ENCODE measurements around the gene FGFBP2. TPM values are rescaled to one million over a fixed set of nuclear protein-coding genes. Genes with fewer than 3 reads are reported as not detected.
"Not testable (repeated sequence)": the region's sequence is repeated elsewhere in the genome, so short reads cannot be mapped to it uniquely, and the experiment has no call there.

The FGFBP2 gene
- total RNA-seq, 1 experiment from 2014 or later, result 0.10 TPM

GRCh38 chr4:15930314-15930713 is 32.7 kb downstream of the FGFBP2 start:
- DNase-seq (ENCODE audit: low spot score), result no peak

- DNase-seq (ENCODE audit: low spot score), result no peak
Measured at GRCh38 chr4:15929540-15929939, 33.4 kb downstream of the FGFBP2 start.

- no peak for DNase-seq (ENCODE audit: low spot score)
Measured at GRCh38 chr4:15928883-15929282, 34.1 kb downstream of the FGFBP2 start.

GRCh38 chr4:15926486-15926885 is 36.5 kb downstream of the FGFBP2 start:
- DNase-seq (ENCODE audit: low spot score), result no peak

GRCh38 chr4:15925830-15926229 is 37.1 kb downstream of the FGFBP2 start:
- DNase-seq (ENCODE audit: low spot score), result no peak

- no peak for DNase-seq (ENCODE audit: low spot score)
Measured at GRCh38 chr4:15921592-15921932, 41.4 kb downstream of the FGFBP2 start.

GRCh38 chr4:15920723-15921591 is 42.0 kb downstream of the FGFBP2 start:
- DNase-seq (ENCODE audit: low spot score), result peak; percentile 88

GRCh38 chr4:15918484-15919129 is 44.4 kb downstream of the FGFBP2 start:
- DNase-seq (ENCODE audit: low spot score), result no peak

GRCh38 chr4:15917297-15917696 is 45.7 kb downstream of the FGFBP2 start:
- no peak for DNase-seq (ENCODE audit: low spot score)

- not testable (repeated sequence) for DNase-seq (ENCODE audit: low spot score)
Measured at GRCh38 chr4:15916358-15916757, 46.6 kb downstream of the FGFBP2 start.

- DNase-seq (ENCODE audit: low spot score), result no peak
Measured at GRCh38 chr4:15914736-15915135, 48.2 kb downstream of the FGFBP2 start.

GRCh38 chr4:15914291-15914690 is 48.7 kb downstream of the FGFBP2 start:
- DNase-seq (ENCODE audit: low spot score), result no peak

- DNase-seq (ENCODE audit: low spot score), result peak; percentile 86
Measured at GRCh38 chr4:15913631-15913970, 49.4 kb downstream of the FGFBP2 start.

GRCh38 chr4:15912961-15913630 is 49.9 kb downstream of the FGFBP2 start:
- DNase-seq (ENCODE audit: low spot score), result no peak

- DNase-seq (ENCODE audit: low spot score), result no peak
Measured at GRCh38 chr4:15912236-15912635, 50.7 kb downstream of the FGFBP2 start.

Other genes starting within 250 kb of the FGFBP2 start
- 0.02 TPM in 1 of 2 replicates, not detected in the other for gene CD38, start 184.8 kb downstream of the FGFBP2 start, total RNA-seq (2014; rRNA removed; shearing (Covaris generic))
- gene FGFBP1, start 24.4 kb downstream of the FGFBP2 start, total RNA-seq (2014; rRNA removed; shearing (Covaris generic)), result 0.16 and 0.77 TPM in 2 replicates
- not detected in 2 replicates for gene PROM1, start 120.8 kb upstream of the FGFBP2 start, total RNA-seq (2014; rRNA removed; shearing (Covaris generic))

Measured in H4 (cell line).